H9 (cell line): Measurements from ENCODE around the gene MUC2. TPM values are rescaled to one million over a fixed set of nuclear protein-coding genes. Genes with fewer than 3 reads are reported as not detected.

Source experiments
- DNase-seq: peaks from one replicate; pipeline ENCODE4 v3.0.0-alpha.2; 2017
- H2AFZ ChIP-seq: one replicate; pipeline ENCODE4 v1.6.1; 2013; ENCODE audit warnings: mild to moderate bottlenecking, low read length, control low read depth, moderate library complexity
- H2AK5ac ChIP-seq: 2 replicates; pipeline ENCODE4 v1.6.1; 2013; ENCODE audit warnings: low read length, control low read depth, mixed read lengths; ENCODE audit not compliant: insufficient read length
- H2BK120ac ChIP-seq: one replicate; pipeline ENCODE4 v1.6.1; 2013; ENCODE audit warnings: low read depth, mild to moderate bottlenecking, low read length, control low read depth, inconsistent platforms; ENCODE audit not compliant: poor library complexity, severe bottlenecking
- H2BK12ac ChIP-seq: 2 replicates; pipeline ENCODE4 v1.6.1; 2013; ENCODE audit warnings: low read length, control low read depth, mixed read lengths, low read depth; ENCODE audit not compliant: insufficient read length
- H2BK15ac ChIP-seq: 2 replicates; pipeline ENCODE4 v1.6.1; 2013; ENCODE audit warnings: low read depth, low read length, control low read depth
- H2BK20ac ChIP-seq: one replicate; pipeline ENCODE4 v1.6.1; 2013; ENCODE audit warnings: low read depth, mild to moderate bottlenecking, low read length, control low read depth, inconsistent platforms; ENCODE audit not compliant: poor library complexity, severe bottlenecking
- H2BK5ac ChIP-seq: 2 replicates; pipeline ENCODE4 v1.6.1; 2013; ENCODE audit warnings: low read length, control low read depth, mixed read lengths; ENCODE audit not compliant: insufficient read length
- H3K14ac ChIP-seq: 2 replicates; pipeline ENCODE4 v1.6.1; 2013; ENCODE audit warnings: low read length, control low read depth; ENCODE audit not compliant: insufficient read depth
- H3K18ac ChIP-seq: 2 replicates; pipeline ENCODE4 v1.6.1; 2013; ENCODE audit warnings: low read depth, mild to moderate bottlenecking, mixed read lengths, low read length, control low read depth; ENCODE audit not compliant: insufficient read length
- H3K23ac ChIP-seq: 2 replicates; pipeline ENCODE4 v1.6.1; 2013; ENCODE audit warnings: low read length, control low read depth, mixed read lengths, low read depth; ENCODE audit not compliant: insufficient read length
- H3K23me2 ChIP-seq: 2 replicates; pipeline ENCODE4 v1.6.1; 2013; ENCODE audit warnings: low read depth, mild to moderate bottlenecking, mixed read lengths, low read length, control low read depth; ENCODE audit not compliant: insufficient read length, poor library complexity, severe bottlenecking
- H3K27ac ChIP-seq: 2 replicates; pipeline ENCODE4 v1.5.1; 2013; ENCODE audit warnings: low read length, control low read depth, mixed read lengths, low read depth; ENCODE audit not compliant: insufficient read length
- H3K27me3 ChIP-seq: 2 replicates; pipeline ENCODE4 v1.6.1; 2013; ENCODE audit warnings: low read length, control low read depth, inconsistent platforms; ENCODE audit not compliant: insufficient read depth
- H3K4ac ChIP-seq: 2 replicates; pipeline ENCODE4 v1.6.1; 2013; ENCODE audit warnings: low read depth, mild to moderate bottlenecking, control low read depth, inconsistent platforms, low read length, moderate library complexity
- H3K4me1 ChIP-seq: 2 replicates; pipeline ENCODE4 v1.6.1; 2013; ENCODE audit warnings: low read length, control low read depth, inconsistent platforms; ENCODE audit not compliant: insufficient read depth
- H3K4me2 ChIP-seq: 2 replicates; pipeline ENCODE4 v1.6.1; 2013; ENCODE audit warnings: low read length, control low read depth, mixed read lengths; ENCODE audit not compliant: insufficient read length, insufficient read depth
- H3K56ac ChIP-seq: 2 replicates; pipeline ENCODE4 v1.6.1; 2013; ENCODE audit warnings: low read depth, mild to moderate bottlenecking, mixed read lengths, low read length, control low read depth; ENCODE audit not compliant: insufficient read length
- H3K79me1 ChIP-seq: 2 replicates; pipeline ENCODE4 v1.6.1; 2013; ENCODE audit warnings: low read depth, mild to moderate bottlenecking, moderate library complexity, low read length, control low read depth, inconsistent platforms; ENCODE audit not compliant: insufficient read depth, poor library complexity, severe bottlenecking
- H3K79me2 ChIP-seq: 2 replicates; pipeline ENCODE4 v1.6.1; 2013; ENCODE audit warnings: low read length, control low read depth, inconsistent platforms; ENCODE audit not compliant: insufficient read depth
- H3K9ac ChIP-seq: 2 replicates; pipeline ENCODE4 v1.6.1; 2013; ENCODE audit warnings: low read length, control low read depth, mixed read lengths; ENCODE audit not compliant: insufficient read length; ENCODE audit errors: extremely low read depth
- H3K9me3 ChIP-seq: one replicate; pipeline ENCODE4 v1.6.1; 2013; ENCODE audit warnings: low read depth, low read length, inconsistent platforms; ENCODE audit not compliant: control insufficient read depth
- H3T11ph ChIP-seq: one replicate; pipeline ENCODE4 v1.6.1; 2013; ENCODE audit warnings: mild to moderate bottlenecking, low read length, control low read depth, inconsistent platforms
- H4K20me1 ChIP-seq: one replicate; pipeline ENCODE4 v1.6.1; 2013; ENCODE audit not compliant: control insufficient read depth, insufficient read length, insufficient read depth
- H4K5ac ChIP-seq: 2 replicates; pipeline ENCODE4 v1.6.1; 2013; ENCODE audit warnings: low read depth, mild to moderate bottlenecking, mixed read lengths, low read length, control low read depth; ENCODE audit not compliant: insufficient read length
- H4K8ac ChIP-seq: replicated peaks from 2 replicates; pipeline ENCODE4 v1.6.1; 2013; ENCODE audit warnings: low read length, control low read depth, mixed read lengths, low read depth; ENCODE audit not compliant: insufficient read length
- H4K91ac ChIP-seq: 2 replicates; pipeline ENCODE4 v1.6.1; 2013; ENCODE audit warnings: low read depth, mild to moderate bottlenecking, moderate library complexity, mixed read lengths, low read length, control low read depth; ENCODE audit not compliant: insufficient read length
- H3K27ac Mint-ChIP-seq, 3 experiments: 2 replicates in 2 of 3; 3 replicates in 1 of 3; pipeline ENCODE4 v1.8.0; 2020 to 2021; ENCODE audit warnings: mixed read lengths in 3 of 3, mild to moderate bottlenecking in 1 of 3, moderate library complexity in 1 of 3
- H3K27me3 Mint-ChIP-seq: 2 replicates; pipeline ENCODE4 v1.8.0; 2021; ENCODE audit warnings: low read depth, mild to moderate bottlenecking, moderate library complexity, mixed read lengths
- H3K36me3 Mint-ChIP-seq, 3 experiments: 2 replicates in 2 of 3; 3 replicates in 1 of 3; pipeline ENCODE4 v1.8.0; 2020 to 2021; ENCODE audit warnings: low read depth in 3 of 3, mixed read lengths in 3 of 3; ENCODE audit not compliant: insufficient read depth in 1 of 3
- H3K4me1 Mint-ChIP-seq, 2 experiments: 2 replicates each; pipeline ENCODE4 v1.8.0; 2020; ENCODE audit warnings: mixed read lengths in 2 of 2
- H3K4me3 Mint-ChIP-seq, 2 experiments: 2 replicates in 1 of 2; 3 replicates in 1 of 2; pipeline ENCODE4 v1.8.0; 2020 to 2021; ENCODE audit warnings: mild to moderate bottlenecking in 2 of 2, mixed read lengths in 2 of 2, moderate library complexity in 1 of 2
- H3K9me3 Mint-ChIP-seq, 2 experiments: 2 replicates in 1 of 2; 3 replicates in 1 of 2; pipeline ENCODE4 v1.8.0; 2020; ENCODE audit warnings: mild to moderate bottlenecking in 2 of 2, mixed read lengths in 2 of 2, moderate library complexity in 1 of 2
- WGBS: extraction: QIAGEN DNeasy Blood & Tissue Kit; methylation state at CpG from one replicate; pipeline ENCODE4 v1.1.7; 2013; ENCODE audit warnings: missing lambda C conversion rate, low lambda C conversion rate, mixed read lengths; ENCODE audit not compliant: insufficient read length; ENCODE audit errors: extremely low coverage; 5-methylcytosine and 5-hydroxymethylcytosine counted together
- total RNA-seq: library from RNA; stranded (reverse); gene quantifications from 2 replicates; pipeline ENCODE4 v1.2.1, GENCODE V29; 2021
- TF ChIP-seq, protein P1 (sequence below): fragments of 200-600 bp; sonication (generic); conservative IDR thresholded peaks from 3 replicates; pipeline ENCODE4 v1.8.0; 2021; ENCODE audit warnings: antibody characterized with exemption, mild to moderate bottlenecking

MUC2 gene
- total RNA-seq, 1 experiment from 2014 or later: not detected

DNA sequence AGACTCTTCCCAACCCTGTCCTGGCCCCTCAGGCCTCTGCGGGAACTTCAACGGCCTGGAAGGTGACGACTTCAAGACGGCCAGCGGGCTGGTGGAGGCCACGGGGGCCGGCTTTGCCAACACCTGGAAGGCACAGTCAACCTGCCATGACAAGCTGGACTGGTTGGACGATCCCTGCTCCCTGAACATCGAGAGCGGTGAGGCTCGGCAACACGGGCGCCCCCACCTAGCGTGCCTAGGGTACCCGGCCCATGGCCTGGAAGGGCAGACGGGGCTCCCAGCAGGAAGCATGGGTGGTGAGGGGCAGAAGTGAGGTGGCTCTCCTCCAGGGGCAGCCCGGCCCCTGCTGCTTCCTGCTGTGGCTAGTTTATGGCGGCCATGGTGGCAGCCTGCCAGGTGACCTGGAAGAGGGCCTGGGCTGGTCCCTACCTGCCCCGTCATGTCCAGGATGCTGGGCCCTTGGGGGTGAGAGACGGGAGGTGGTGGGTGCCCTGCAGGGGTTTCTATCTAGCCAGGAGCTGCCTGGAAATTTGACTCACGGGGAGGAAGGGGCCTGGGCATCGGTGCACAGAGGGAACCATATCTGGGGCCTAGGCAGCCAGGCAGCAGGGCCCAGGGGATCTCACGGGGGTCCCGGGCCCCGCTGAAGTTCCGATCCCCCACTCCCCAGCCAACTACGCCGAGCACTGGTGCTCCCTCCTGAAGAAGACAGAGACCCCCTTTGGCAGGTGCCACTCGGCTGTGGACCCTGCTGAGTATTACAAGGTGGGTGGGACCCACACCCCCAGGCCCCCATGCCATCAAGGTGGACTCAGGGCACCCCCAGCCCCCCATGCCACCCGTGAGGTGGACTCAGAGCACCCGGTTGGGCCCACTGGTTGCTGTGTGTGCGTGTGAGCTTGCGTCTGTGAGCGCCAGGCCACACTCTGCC is 9.2 kb downstream of the MUC2 start:
- Histone ChIP-seq H3K23ac (no peak overlapping the region), H2AK5ac (no peak overlapping the region), H3K4me1 (no peaks in the 10 kb centered on the region), H3K27me3 (no peaks in the 10 kb centered on the region), H2BK5ac (no peak overlapping the region), H3K23me2 (no peaks in the 10 kb centered on the region), H2BK20ac (no peak overlapping the region), H3K9ac (no peak overlapping the region), H4K20me1 (no peaks in the 10 kb centered on the region), H2BK15ac (no peak overlapping the region), H4K8ac (no peak overlapping the region), H3K4me2 (no peak overlapping the region), H4K91ac (no peak overlapping the region), H3K18ac (no peak overlapping the region), H3K27ac (no peak overlapping the region), H3K14ac (no peak overlapping the region; the same call in 1 of the 2 replicates), H3K79me2 (no peaks in the 10 kb centered on the region), H2AFZ (no peak overlapping the region), H2BK120ac (no peak overlapping the region), H2BK12ac (no peak overlapping the region), H3T11ph (no peak overlapping the region), H3K4ac (no peak overlapping the region), H3K56ac (no peak overlapping the region), H3K9me3 (no peaks in the 10 kb centered on the region), H3K79me1 (no peaks in the 10 kb centered on the region), H4K5ac (no peak overlapping the region)
- H3K27me3 Mint-ChIP-seq: no peaks in the 10 kb centered on the region; the same call in 1 of the 2 replicates
- H3K4me3 Mint-ChIP-seq: no peak overlapping the region
- no peaks in the 10 kb centered on the region for H3K4me1 Mint-ChIP-seq
- no peaks in the 10 kb centered on the region for H3K36me3 Mint-ChIP-seq
- no peaks in the 10 kb centered on the region for H3K9me3 Mint-ChIP-seq
- TF ChIP-seq, protein P1, sequence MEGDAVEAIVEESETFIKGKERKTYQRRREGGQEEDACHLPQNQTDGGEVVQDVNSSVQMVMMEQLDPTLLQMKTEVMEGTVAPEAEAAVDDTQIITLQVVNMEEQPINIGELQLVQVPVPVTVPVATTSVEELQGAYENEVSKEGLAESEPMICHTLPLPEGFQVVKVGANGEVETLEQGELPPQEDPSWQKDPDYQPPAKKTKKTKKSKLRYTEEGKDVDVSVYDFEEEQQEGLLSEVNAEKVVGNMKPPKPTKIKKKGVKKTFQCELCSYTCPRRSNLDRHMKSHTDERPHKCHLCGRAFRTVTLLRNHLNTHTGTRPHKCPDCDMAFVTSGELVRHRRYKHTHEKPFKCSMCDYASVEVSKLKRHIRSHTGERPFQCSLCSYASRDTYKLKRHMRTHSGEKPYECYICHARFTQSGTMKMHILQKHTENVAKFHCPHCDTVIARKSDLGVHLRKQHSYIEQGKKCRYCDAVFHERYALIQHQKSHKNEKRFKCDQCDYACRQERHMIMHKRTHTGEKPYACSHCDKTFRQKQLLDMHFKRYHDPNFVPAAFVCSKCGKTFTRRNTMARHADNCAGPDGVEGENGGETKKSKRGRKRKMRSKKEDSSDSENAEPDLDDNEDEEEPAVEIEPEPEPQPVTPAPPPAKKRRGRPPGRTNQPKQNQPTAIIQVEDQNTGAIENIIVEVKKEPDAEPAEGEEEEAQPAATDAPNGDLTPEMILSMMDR: no peak
- no peak overlapping the region for H3K27ac Mint-ChIP-seq
- WGBS: no CpG with 5 or more reads among the region's 34 CpGs
- DNase-seq: no peak
